ENCODE measurements around the gene STARD5. TPM values are rescaled to one million over a fixed set of nuclear protein-coding genes. Genes with fewer than 3 reads are reported as not detected.

Gene STARD5
- total RNA-seq, 1 experiment from 2014 or later: 0.41 TPM

- Histone ChIP-seq H3K9me2 (ENCODE audit: insufficient read depth) (no peaks in the 10 kb centered on the region), H3K27ac (no peak overlapping the region), H4K20me1 (ENCODE audit: insufficient read depth) (no peaks in the 10 kb centered on the region), H3F3A (ENCODE audit: insufficient read depth, low read depth) (no peaks in the 10 kb centered on the region), H3K79me2 (ENCODE audit: low read depth) (no peaks in the 10 kb centered on the region), H2AFZ (no peak overlapping the region), H3K4me3 (no peak overlapping the region), H3K4me2 (no peak overlapping the region), H3K9me3 (ENCODE audit: insufficient read depth, low read depth) (no peaks in the 10 kb centered on the region), H3K4me1 (replicated peaks; ENCODE audit: insufficient read depth) (no peaks in the 10 kb centered on the region), H3K27me3 (ENCODE audit: insufficient read depth, low read depth) (0 out of 2 replicates have a peak, but pooled peaks cover 11% of the 10 kb centered on the region), H3K36me3 (ENCODE audit: low read depth) (no peaks in the 10 kb centered on the region)
- intact Hi-C loops (cut with micrococcal nuclease; ENCODE audit: unreplicated experiment): no loop called here
- TF ChIP-seq CTCF (conservative IDR thresholded peaks at IDR 0.05) (no peak), EZH2 (IDR thresholded peaks at IDR 0.05; ENCODE audit: low read depth) (no peak)
- BruUV-seq (replicated peaks): no TSS peak
- no peak for DNase-seq
- CTCF ChIA-PET: no interaction called here
- POLR2A ChIA-PET (ENCODE audit: unreplicated experiment): no interaction called here
Observed at GRCh38 chr15:81301385-81301784, 22.6 kb downstream of the STARD5 start.

- H3K27me3 ChIP-seq (ENCODE audit: insufficient read depth, low read depth): peaks cover 12% of the 10 kb centered on the region; the same call in 1 of the 2 replicates
- no peaks in the 10 kb centered on the region for H4K20me1 ChIP-seq (ENCODE audit: insufficient read depth)
- H3K27ac ChIP-seq: no peak overlapping the region
- POLR2A ChIA-PET (ENCODE audit: unreplicated experiment): no interaction called here
- intact Hi-C loops (cut with micrococcal nuclease; ENCODE audit: unreplicated experiment): no loop called here
- H3K4me1 ChIP-seq (replicated peaks; ENCODE audit: insufficient read depth): no peaks in the 10 kb centered on the region
- H3F3A ChIP-seq (ENCODE audit: insufficient read depth, low read depth): no peaks in the 10 kb centered on the region
- CTCF ChIA-PET: no interaction called here
- no peak overlapping the region for H3K4me3 ChIP-seq
- no peak overlapping the region for H2AFZ ChIP-seq
- no TSS peak for BruUV-seq (replicated peaks)
- no peaks in the 10 kb centered on the region for H3K36me3 ChIP-seq (ENCODE audit: low read depth)
- no peaks in the 10 kb centered on the region for H3K79me2 ChIP-seq (ENCODE audit: low read depth)
- no peaks in the 10 kb centered on the region for H3K9me2 ChIP-seq (ENCODE audit: insufficient read depth)
- no peaks in the 10 kb centered on the region for H3K9me3 ChIP-seq (ENCODE audit: insufficient read depth, low read depth)
- TF ChIP-seq CTCF (conservative IDR thresholded peaks at IDR 0.05) (no peak), EZH2 (IDR thresholded peaks at IDR 0.05; ENCODE audit: low read depth) (no peak)
- H3K4me2 ChIP-seq: no peak overlapping the region
- no peak for DNase-seq
Observed at GRCh38 chr15:81299630-81300273, 24.2 kb downstream of the STARD5 start.

- CTCF ChIA-PET: no interaction called here
Observed at GRCh38 chr15:81299156-81299555, 24.8 kb downstream of the STARD5 start.

More at GRCh38 chr15:81299156-81299555, 24.8 kb downstream of the STARD5 start:
- Histone ChIP-seq H2AFZ (no peak overlapping the region), H3K4me3 (no peak overlapping the region), H4K20me1 (ENCODE audit: insufficient read depth) (no peaks in the 10 kb centered on the region), H3F3A (ENCODE audit: insufficient read depth, low read depth) (no peaks in the 10 kb centered on the region), H3K27ac (no peak overlapping the region), H3K4me1 (replicated peaks; ENCODE audit: insufficient read depth) (no peaks in the 10 kb centered on the region), H3K27me3 (ENCODE audit: insufficient read depth, low read depth) (peaks cover 17% of the 10 kb centered on the region; the same call in 1 of the 2 replicates), H3K79me2 (ENCODE audit: low read depth) (no peaks in the 10 kb centered on the region), H3K9me2 (ENCODE audit: insufficient read depth) (no peaks in the 10 kb centered on the region), H3K9me3 (ENCODE audit: insufficient read depth, low read depth) (no peaks in the 10 kb centered on the region), H3K36me3 (ENCODE audit: low read depth) (no peaks in the 10 kb centered on the region), H3K4me2 (no peak overlapping the region)
- BruUV-seq (replicated peaks): no TSS peak
- DNase-seq: no peak
- intact Hi-C loops (cut with micrococcal nuclease; ENCODE audit: unreplicated experiment): no loop called here
- POLR2A ChIA-PET (ENCODE audit: unreplicated experiment): no interaction called here
- TF ChIP-seq CTCF (conservative IDR thresholded peaks at IDR 0.05) (no peak), EZH2 (IDR thresholded peaks at IDR 0.05; ENCODE audit: low read depth) (no peak)

All from PC-9 (cell line).